Activated T-helper 2 cell treated with anti-CD3 and anti-CD28 coated beads, Interferon-gamma antibody, Interleukin-2, Interleukin-4, amounts not matched to agents 10 μg/mL and 5 μg/mL and 100 μg/mL, durations not matched to agents 14 hours and 24 hours and 36 hours (primary cell): Measurements from ENCODE around the gene HTRA1. TPM values are rescaled to one million over a fixed set of nuclear protein-coding genes. Genes with fewer than 3 reads are reported as not detected.

Experiments used
- DNase-seq: peaks from one replicate; pipeline ENCODE4 v3.0.0; 2021; ENCODE audit warnings: low spot score
- H3K27ac Mint-ChIP-seq: one replicate; pipeline ENCODE4 v1.8.0; 2021; ENCODE audit warnings: mixed read lengths
- H3K27me3 Mint-ChIP-seq: one replicate; pipeline ENCODE4 v1.8.0; 2021; ENCODE audit warnings: low read depth, mixed read lengths
- H3K36me3 Mint-ChIP-seq: one replicate; pipeline ENCODE4 v1.8.0; 2021; ENCODE audit warnings: low read depth, mixed read lengths
- H3K4me1 Mint-ChIP-seq: one replicate; pipeline ENCODE4 v1.8.0; 2021; ENCODE audit warnings: low read depth, mixed read lengths
- H3K4me3 Mint-ChIP-seq: one replicate; pipeline ENCODE4 v1.8.0; 2021; ENCODE audit warnings: low read depth, mild to moderate bottlenecking, moderate library complexity, mixed read lengths
- H3K9me3 Mint-ChIP-seq: one replicate; pipeline ENCODE4 v1.8.0; 2021; ENCODE audit warnings: mixed read lengths
- intact Hi-C: fragments of 100-400 bp; cut with micrococcal nuclease; formaldehyde crosslinking; loops from one replicate; pipeline ENCODE4 v1.15.1; 2023
- total RNA-seq: library from RNA; stranded (reverse); gene quantifications from 2 replicates; pipeline ENCODE4 v1.2.3, GENCODE V29; 2022

Gene HTRA1
- total RNA-seq, 1 donor from 2014 or later = not detected

- H3K27ac Mint-ChIP-seq = no peak overlapping the region
- no peak for DNase-seq
- H3K4me1 Mint-ChIP-seq = peaks cover 8% of the 10 kb centered on the region
- H3K9me3 Mint-ChIP-seq = no peaks in the 10 kb centered on the region
- H3K27me3 Mint-ChIP-seq = peaks cover 23% of the 10 kb centered on the region
- no peak overlapping the region for H3K4me3 Mint-ChIP-seq
- intact Hi-C loops = no loop called here
- H3K36me3 Mint-ChIP-seq = no peaks in the 10 kb centered on the region
These were observed 59.7 kb downstream of the HTRA1 start for GRCh38 chr10:122521011-122521410.

GRCh38 chr10:122524811-122525210 is 63.5 kb downstream of the HTRA1 start:
- Mint-ChIP-seq H3K4me1 (no peaks in the 10 kb centered on the region), H3K36me3 (no peaks in the 10 kb centered on the region), H3K9me3 (no peaks in the 10 kb centered on the region), H3K27me3 (peaks cover 28% of the 10 kb centered on the region), H3K4me3 (no peak overlapping the region), H3K27ac (no peak overlapping the region)
- no peak for DNase-seq
- intact Hi-C loops = loop anchor here (5.0 kb wide), 1 partner anchor 42 kb away; no protein-coding TSS in a partner anchor

GRCh38 chr10:122525788-122526187 is 64.4 kb downstream of the HTRA1 start:
- Mint-ChIP-seq H3K4me1 (no peaks in the 10 kb centered on the region), H3K27ac (no peak overlapping the region), H3K9me3 (no peaks in the 10 kb centered on the region), H3K27me3 (peaks cover 30% of the 10 kb centered on the region), H3K36me3 (no peaks in the 10 kb centered on the region), H3K4me3 (no peak overlapping the region)
- intact Hi-C loops = loop anchor here (5.0 kb wide), 1 partner anchor 42 kb away; no protein-coding TSS in a partner anchor
- DNase-seq = no peak

GRCh38 chr10:122526892-122527291 is 65.5 kb downstream of the HTRA1 start:
- Mint-ChIP-seq H3K36me3 (no peaks in the 10 kb centered on the region), H3K9me3 (no peaks in the 10 kb centered on the region), H3K4me1 (no peaks in the 10 kb centered on the region), H3K4me3 (no peak overlapping the region), H3K27me3 (peaks cover 38% of the 10 kb centered on the region), H3K27ac (no peak overlapping the region)
- DNase-seq = no peak
- intact Hi-C loops = loop anchor here (5.0 kb wide), 1 partner anchor 40 kb away; no protein-coding TSS in a partner anchor

- no peak overlapping the region for H3K27ac Mint-ChIP-seq
- no peaks in the 10 kb centered on the region for H3K9me3 Mint-ChIP-seq
- no peak overlapping the region for H3K4me3 Mint-ChIP-seq
- peaks cover 23% of the 10 kb centered on the region for H3K27me3 Mint-ChIP-seq
- intact Hi-C loops = no loop called here
- H3K4me1 Mint-ChIP-seq = no peaks in the 10 kb centered on the region
- DNase-seq = no peak
- H3K36me3 Mint-ChIP-seq = no peaks in the 10 kb centered on the region
These were observed 68.8 kb downstream of the HTRA1 start for GRCh38 chr10:122530177-122530576.

- DNase-seq = no peak
- Mint-ChIP-seq H3K36me3 (no peaks in the 10 kb centered on the region), H3K4me3 (no peak overlapping the region), H3K27ac (no peak overlapping the region), H3K9me3 (no peaks in the 10 kb centered on the region), H3K4me1 (no peaks in the 10 kb centered on the region), H3K27me3 (peaks cover 26% of the 10 kb centered on the region)
- intact Hi-C loops = no loop called here
These were observed 69.9 kb downstream of the HTRA1 start for GRCh38 chr10:122531261-122531660.

- Mint-ChIP-seq H3K27ac (no peak overlapping the region), H3K4me1 (no peaks in the 10 kb centered on the region), H3K36me3 (no peaks in the 10 kb centered on the region), H3K27me3 (peaks cover 29% of the 10 kb centered on the region), H3K9me3 (no peaks in the 10 kb centered on the region), H3K4me3 (no peak overlapping the region)
- intact Hi-C loops = no loop called here
- no peak for DNase-seq
These were observed 70.6 kb downstream of the HTRA1 start for GRCh38 chr10:122531939-122532338.

- no peaks in the 10 kb centered on the region for H3K9me3 Mint-ChIP-seq
- H3K27ac Mint-ChIP-seq = no peak overlapping the region
- no peak for DNase-seq
- H3K4me3 Mint-ChIP-seq = no peak overlapping the region
- peaks cover 29% of the 10 kb centered on the region for H3K27me3 Mint-ChIP-seq
- intact Hi-C loops = no loop called here
- H3K36me3 Mint-ChIP-seq = no peaks in the 10 kb centered on the region
- no peaks in the 10 kb centered on the region for H3K4me1 Mint-ChIP-seq
These were observed 71.4 kb downstream of the HTRA1 start for GRCh38 chr10:122532601-122533296.

GRCh38 chr10:122537545-122537944 is 76.2 kb downstream of the HTRA1 start:
- no peak for DNase-seq
- no peak overlapping the region for H3K27ac Mint-ChIP-seq
- no peaks in the 10 kb centered on the region for H3K36me3 Mint-ChIP-seq
- peaks cover 7% of the 10 kb centered on the region for H3K4me1 Mint-ChIP-seq
- peaks cover 29% of the 10 kb centered on the region for H3K27me3 Mint-ChIP-seq
- intact Hi-C loops = no loop called here
- no peak overlapping the region for H3K4me3 Mint-ChIP-seq
- no peaks in the 10 kb centered on the region for H3K9me3 Mint-ChIP-seq

- DNase-seq = no peak
- intact Hi-C loops = no loop called here
- Mint-ChIP-seq H3K4me3 (no peak overlapping the region), H3K27ac (no peak overlapping the region), H3K4me1 (peaks cover 7% of the 10 kb centered on the region), H3K9me3 (no peaks in the 10 kb centered on the region), H3K27me3 (peaks cover 31% of the 10 kb centered on the region), H3K36me3 (no peaks in the 10 kb centered on the region)
These were observed 80.2 kb downstream of the HTRA1 start for GRCh38 chr10:122541541-122542002.

GRCh38 chr10:122543676-122544445 is 82.5 kb downstream of the HTRA1 start:
- Mint-ChIP-seq H3K27me3 (peaks cover 28% of the 10 kb centered on the region), H3K4me3 (no peak overlapping the region), H3K27ac (no peak overlapping the region), H3K36me3 (no peaks in the 10 kb centered on the region), H3K4me1 (peaks cover 7% of the 10 kb centered on the region), H3K9me3 (no peaks in the 10 kb centered on the region)
- intact Hi-C loops = no loop called here
- DNase-seq = no peak

GRCh38 chr10:122544493-122544892 is 83.1 kb downstream of the HTRA1 start:
- intact Hi-C loops = no loop called here
- Mint-ChIP-seq H3K27ac (no peak overlapping the region), H3K9me3 (no peaks in the 10 kb centered on the region), H3K27me3 (peaks cover 23% of the 10 kb centered on the region), H3K36me3 (no peaks in the 10 kb centered on the region), H3K4me1 (peaks cover 7% of the 10 kb centered on the region), H3K4me3 (no peak overlapping the region)
- no peak for DNase-seq

GRCh38 chr10:122546242-122546641 is 84.9 kb downstream of the HTRA1 start:
- no peak overlapping the region for H3K4me3 Mint-ChIP-seq
- no peak overlapping the region for H3K27ac Mint-ChIP-seq
- no peak for DNase-seq
- no peaks in the 10 kb centered on the region for H3K36me3 Mint-ChIP-seq
- H3K27me3 Mint-ChIP-seq = peaks cover 14% of the 10 kb centered on the region
- intact Hi-C loops = no loop called here
- H3K4me1 Mint-ChIP-seq = peaks cover 4% of the 10 kb centered on the region
- H3K9me3 Mint-ChIP-seq = no peaks in the 10 kb centered on the region
